NB4 (cell line): ENCODE measurements around the gene CCDC149.

Experiments used
- DNase-seq: peaks from one replicate; pipeline ENCODE4 v3.0.0; 2010; ENCODE audit warnings: low read depth
- H3K4me3 ChIP-seq: one replicate; pipeline ENCODE4 v1.5.1; 2011; ENCODE audit warnings: mild to moderate bottlenecking, low read depth, low read length, moderate library complexity
- CTCF ChIP-seq: IDR thresholded peaks from one replicate; pipeline ENCODE4 v1.5.1; 2012; ENCODE audit warnings: low read depth, low read length
- MAX ChIP-seq: IDR thresholded peaks from 2 replicates; pipeline ENCODE4 v1.6.1; 2011; ENCODE audit warnings: low read depth, low read length
- MYC ChIP-seq: IDR thresholded peaks from 2 replicates; pipeline ENCODE4 v1.6.1; 2011; ENCODE audit warnings: low read depth, low read length
- POLR2A ChIP-seq: IDR thresholded peaks from 2 replicates; pipeline ENCODE4 v1.6.1; 2011; ENCODE audit warnings: mild to moderate bottlenecking; ENCODE audit not compliant: insufficient read length; ENCODE audit errors: extremely low read depth

Gene CCDC149

GRCh38 chr4:24922416-24922815 lies 9.6 kb upstream of the CCDC149 start:
- no peak for TF ChIP-seq CTCF
- TF ChIP-seq MYC: no peak
- no peak for TF ChIP-seq MAX
- TF ChIP-seq POLR2A: no peak
- H3K4me3 ChIP-seq: no peak overlapping the region
- DNase-seq: no peak

GRCh38 chr4:24921491-24921890 lies 8.6 kb upstream of the CCDC149 start:
- no peak for TF ChIP-seq MYC
- TF ChIP-seq MAX: no peak
- TF ChIP-seq CTCF: no peak
- no peak for TF ChIP-seq POLR2A
- no peak for DNase-seq
- no peak overlapping the region for H3K4me3 ChIP-seq

GRCh38 chr4:24920008-24920407 lies 7.2 kb upstream of the CCDC149 start:
- H3K4me3 ChIP-seq: no peak overlapping the region
- no peak for DNase-seq
- TF ChIP-seq MYC: no peak
- no peak for TF ChIP-seq POLR2A
- no peak for TF ChIP-seq MAX
- TF ChIP-seq CTCF: no peak

- no peak for TF ChIP-seq POLR2A
- TF ChIP-seq MYC: no peak
- no peak for TF ChIP-seq MAX
- TF ChIP-seq CTCF: no peak
Measured at GRCh38 chr4:24917076-24917856, 4.4 kb upstream of the CCDC149 start.

GRCh38 chr4:24915121-24915922 lies 2.5 kb upstream of the CCDC149 start:
- DNase-seq: no peak

More at GRCh38 chr4:24917076-24917856, 4.4 kb upstream of the CCDC149 start:
- no peak for DNase-seq
- no peak overlapping the region for H3K4me3 ChIP-seq

More at GRCh38 chr4:24915121-24915922, 2.5 kb upstream of the CCDC149 start:
- TF ChIP-seq MYC (no peak), POLR2A (no peak), MAX (no peak), CTCF (no peak)
- no peak overlapping the region for H3K4me3 ChIP-seq
